Activated CD4-positive, alpha-beta T cell treated with anti-CD3 and anti-CD28 coated beads, Interleukin-2, amount 10 ng/mL, durations not matched to agents 7 days and 5 days (primary cell): ENCODE results near the gene VWA8. TPM values are rescaled to one million over a fixed set of nuclear protein-coding genes. Genes with fewer than 3 reads are reported as not detected.

Experiments used
- CTCF ChIA-PET: fragments of 350-600 bp; sonication (Branson Sonifier 250); formaldehyde crosslinking; loops from one replicate; lab custom pipeline; 2021; ENCODE audit warnings: antibody characterized with exemption; lab: Charles Lee
- POLR2A ChIA-PET: fragments of 350-600 bp; sonication (Branson Sonifier 250); formaldehyde crosslinking; loops from one replicate; lab custom pipeline; 2021; ENCODE audit warnings: antibody characterized with exemption; lab: Charles Lee
- DNase-seq: peaks from one replicate; pipeline ENCODE4 v3.0.0-alpha.2; 2020
- H3K27ac Mint-ChIP-seq: one replicate; pipeline ENCODE4 v1.8.0; 2021; ENCODE audit warnings: mild to moderate bottlenecking, moderate library complexity, mixed read lengths
- H3K27me3 Mint-ChIP-seq: one replicate; pipeline ENCODE4 v1.8.0; 2021; ENCODE audit warnings: mixed read lengths
- H3K36me3 Mint-ChIP-seq: one replicate; pipeline ENCODE4 v1.8.0; 2021; ENCODE audit warnings: low read depth, mixed read lengths
- H3K4me1 Mint-ChIP-seq: one replicate; pipeline ENCODE4 v1.8.0; 2021; ENCODE audit warnings: mixed read lengths
- H3K4me3 Mint-ChIP-seq: one replicate; pipeline ENCODE4 v1.8.0; 2021; ENCODE audit warnings: mild to moderate bottlenecking, moderate library complexity, mixed read lengths
- H3K9me3 Mint-ChIP-seq: one replicate; pipeline ENCODE4 v1.8.0; 2021; ENCODE audit warnings: mixed read lengths
- total RNA-seq, 2 experiments: library from RNA; stranded (reverse); gene quantifications; one replicate each; pipeline ENCODE4 v1.2.3, GENCODE V29; 2021

The VWA8 gene
- 10 to 100 TPM; 17.8 to 17.9 TPM for total RNA-seq

DNA sequence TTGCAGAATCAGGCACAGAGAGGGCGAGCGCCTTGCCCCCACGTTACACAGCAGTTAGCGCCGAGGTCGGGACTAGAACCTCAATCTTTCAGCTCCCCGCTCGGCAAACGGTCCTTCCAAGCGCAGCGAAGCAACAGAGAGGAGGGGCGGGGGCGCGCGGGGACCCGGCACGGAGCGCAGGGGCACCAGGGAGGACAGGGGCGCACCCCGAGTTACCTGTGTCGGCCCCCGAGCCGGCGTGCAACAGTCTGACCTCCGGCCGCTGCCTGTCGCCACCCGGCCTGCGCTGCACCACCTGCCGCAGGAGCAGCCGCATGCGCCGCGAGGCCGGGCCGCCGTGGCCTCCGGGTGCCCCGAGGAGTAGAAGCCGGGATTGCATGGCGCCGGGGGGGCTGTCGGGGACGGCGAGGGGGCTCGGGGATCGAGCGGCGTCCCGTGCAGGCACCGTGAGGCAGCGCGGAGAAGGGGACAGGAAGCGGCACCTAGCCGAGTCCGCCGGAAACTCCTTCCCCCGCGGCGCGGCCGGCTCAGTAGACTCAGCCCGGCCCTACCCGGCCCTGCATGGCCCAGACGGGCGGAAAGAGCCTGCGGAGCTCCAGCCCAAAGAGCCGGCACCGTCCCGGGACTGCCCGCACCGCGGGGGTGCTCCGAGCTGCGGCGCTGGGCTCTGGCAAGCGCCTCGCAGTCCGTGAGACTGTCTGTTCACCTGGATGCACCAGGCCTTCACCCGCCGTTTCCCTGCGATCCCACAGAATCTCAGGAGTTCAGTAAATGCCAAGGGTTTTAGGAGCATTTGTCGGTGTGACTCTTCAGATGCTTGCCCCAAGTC, at the start of gene VWA8:
VWA8 (minus strand) TSS at position 473 of the 829 bp plus-strand sequence; CDS start at position 379, 94 bp downstream.
- H3K4me3 Mint-ChIP-seq: peak within 1 kb of the TSS; percentile 92
- H3K9me3 Mint-ChIP-seq: no peaks in the 10 kb centered on the region
- peaks cover 44% of the 10 kb centered on the region for H3K4me1 Mint-ChIP-seq
- DNase-seq: peak; percentile 83
- CTCF ChIA-PET: interaction anchor here (0.6 to 1.5 kb wide), 3 partner anchors 11 to 79 kb away, joined by 3 to 4 read pairs (median 3); no protein-coding TSS in a partner anchor
- H3K27me3 Mint-ChIP-seq: peaks cover 3% of the 10 kb centered on the region
- H3K36me3 Mint-ChIP-seq: peaks cover 10% of the 10 kb centered on the region
- POLR2A ChIA-PET: no interaction called here
- peak within 1 kb of the TSS; percentile 95 for H3K27ac Mint-ChIP-seq

DNA sequence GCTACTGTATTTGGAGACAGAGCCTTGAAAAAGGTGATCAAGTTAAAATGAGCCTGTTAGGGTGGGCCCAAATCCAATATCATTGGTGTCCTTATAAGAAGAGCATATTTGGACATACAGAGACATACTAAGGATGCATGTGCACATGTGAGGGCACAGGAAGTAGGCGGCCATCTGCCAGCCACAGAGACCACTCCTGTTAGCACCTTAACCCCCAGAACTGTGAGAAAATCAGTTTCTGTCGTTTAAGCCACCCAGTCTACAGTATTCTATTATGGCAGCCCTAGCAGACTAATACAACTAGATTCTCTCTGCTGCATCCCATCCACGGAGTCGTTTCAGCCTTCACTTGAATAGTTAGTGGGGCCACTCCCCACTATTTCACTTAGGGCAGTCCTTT, 48.1 kb upstream of the VWA8 start:
- Mint-ChIP-seq H3K4me3 (no peak overlapping the region), H3K27ac (no peak overlapping the region), H3K27me3 (no peaks in the 10 kb centered on the region), H3K36me3 (no peaks in the 10 kb centered on the region), H3K4me1 (no peaks in the 10 kb centered on the region), H3K9me3 (no peaks in the 10 kb centered on the region)
- DNase-seq: no peak
- POLR2A ChIA-PET: no interaction called here
- CTCF ChIA-PET: no interaction called here

DNA sequence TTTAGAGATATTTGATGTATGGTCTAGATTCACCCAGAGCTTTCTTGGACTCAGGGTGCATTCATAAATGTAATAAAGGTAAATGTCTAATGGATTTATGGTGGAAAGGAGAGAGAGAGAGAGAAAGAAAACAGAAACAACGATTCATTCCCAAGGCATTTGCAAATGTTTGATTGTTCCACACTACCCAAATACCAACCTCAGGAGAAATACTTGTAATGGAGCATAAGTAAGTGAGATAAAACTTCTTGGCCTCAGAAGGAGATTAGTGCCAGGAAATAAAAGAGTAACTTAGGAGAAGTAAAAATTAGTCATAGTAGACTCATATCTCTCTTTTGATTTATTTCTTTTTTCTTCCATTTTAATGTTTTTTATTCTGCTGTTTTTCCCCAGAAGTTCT, 46.9 kb upstream of the VWA8 start:
- no peaks in the 10 kb centered on the region for H3K36me3 Mint-ChIP-seq
- DNase-seq: no peak
- H3K27ac Mint-ChIP-seq: no peak overlapping the region
- no peaks in the 10 kb centered on the region for H3K27me3 Mint-ChIP-seq
- ChIA-PET POLR2A (no interaction called here), CTCF (no interaction called here)
- H3K4me1 Mint-ChIP-seq: no peaks in the 10 kb centered on the region
- H3K4me3 Mint-ChIP-seq: no peak overlapping the region
- H3K9me3 Mint-ChIP-seq: no peaks in the 10 kb centered on the region

DNA sequence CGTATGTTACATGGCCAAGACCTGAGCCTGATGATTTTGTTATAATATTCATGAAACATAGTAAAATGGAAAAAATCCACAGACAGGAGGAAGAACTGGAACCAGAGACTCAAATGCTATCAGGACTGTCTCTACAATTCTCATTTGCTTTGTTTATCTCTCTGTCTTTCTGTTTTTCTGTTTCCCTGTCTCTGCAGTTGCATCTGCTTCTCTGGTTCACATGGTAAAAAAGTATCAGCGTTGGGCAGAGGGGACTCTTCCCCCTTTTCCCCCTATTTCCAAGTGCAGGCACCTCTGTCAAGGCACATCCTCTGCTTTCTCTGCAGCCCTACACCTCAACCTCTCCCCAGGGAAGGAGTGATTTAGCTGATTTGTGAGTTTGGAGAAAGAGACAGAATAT, 41.2 kb upstream of the VWA8 start:
- H3K27ac Mint-ChIP-seq: no peak overlapping the region
- no peak for DNase-seq
- no peaks in the 10 kb centered on the region for H3K36me3 Mint-ChIP-seq
- peaks cover 17% of the 10 kb centered on the region for H3K27me3 Mint-ChIP-seq
- CTCF ChIA-PET: no interaction called here
- POLR2A ChIA-PET: no interaction called here
- no peaks in the 10 kb centered on the region for H3K9me3 Mint-ChIP-seq
- no peak overlapping the region for H3K4me3 Mint-ChIP-seq
- H3K4me1 Mint-ChIP-seq: no peaks in the 10 kb centered on the region

DNA sequence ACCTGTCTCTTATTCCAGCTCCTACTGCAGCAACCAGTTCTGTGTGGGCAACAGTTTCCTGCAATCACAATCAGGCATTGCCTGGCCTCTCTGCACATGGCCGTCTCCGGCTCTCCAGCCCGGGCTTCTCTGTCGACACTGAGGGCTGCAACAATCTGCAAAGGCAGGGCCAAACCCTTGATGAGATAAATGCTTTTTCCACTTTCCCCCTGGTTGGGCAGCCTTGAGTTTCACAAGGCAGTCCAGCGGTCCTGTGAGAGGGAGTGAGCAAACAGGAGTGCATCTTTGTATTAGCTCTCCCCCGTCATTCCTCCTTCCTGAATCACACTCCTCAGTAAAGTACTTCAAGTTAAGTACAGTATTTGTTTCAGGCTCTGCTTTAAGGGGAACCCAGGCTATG, 40.7 kb upstream of the VWA8 start:
- CTCF ChIA-PET: interaction anchor here (1.0 kb wide), 2 partner anchors 11 to 20 kb away, joined by 3 to 4 read pairs; no protein-coding TSS in a partner anchor
- POLR2A ChIA-PET: no interaction called here

DNA sequence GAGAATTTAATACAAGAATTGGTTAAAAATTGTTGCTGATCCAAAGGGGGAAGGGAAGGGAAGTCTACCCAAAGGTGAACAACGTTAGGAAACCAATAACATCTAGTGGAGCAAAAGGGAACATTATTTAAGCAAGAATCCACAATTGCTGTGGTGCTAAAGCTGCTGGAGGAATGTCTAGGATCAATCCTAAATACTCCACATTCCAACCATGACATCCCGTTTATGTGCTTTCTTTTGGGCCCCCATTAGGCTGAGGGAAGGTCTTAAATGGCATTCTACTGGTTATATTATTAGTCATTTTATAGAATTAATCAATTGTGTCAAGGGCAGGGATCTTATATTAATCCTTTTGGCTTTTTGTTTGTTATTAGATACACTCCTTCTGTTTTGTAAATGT, 39.9 kb upstream of the VWA8 start:
- no peaks in the 10 kb centered on the region for H3K9me3 Mint-ChIP-seq
- POLR2A ChIA-PET: no interaction called here
- peaks cover 2% of the 10 kb centered on the region for H3K4me1 Mint-ChIP-seq
- CTCF ChIA-PET: interaction anchor here (1.0 kb wide), 2 partner anchors 10 to 20 kb away, joined by 3 to 4 read pairs; no protein-coding TSS in a partner anchor
- no peak overlapping the region for H3K27ac Mint-ChIP-seq
- H3K36me3 Mint-ChIP-seq: no peaks in the 10 kb centered on the region
- DNase-seq: no peak
- peaks cover 17% of the 10 kb centered on the region for H3K27me3 Mint-ChIP-seq
- no peak overlapping the region for H3K4me3 Mint-ChIP-seq

More for the DNA sequence above, 40.7 kb upstream of the VWA8 start:
- H3K36me3 Mint-ChIP-seq: no peaks in the 10 kb centered on the region
- DNase-seq: no peak
- no peak overlapping the region for H3K27ac Mint-ChIP-seq
- no peaks in the 10 kb centered on the region for H3K9me3 Mint-ChIP-seq
- H3K4me3 Mint-ChIP-seq: no peak overlapping the region
- peaks cover 17% of the 10 kb centered on the region for H3K27me3 Mint-ChIP-seq
- no peaks in the 10 kb centered on the region for H3K4me1 Mint-ChIP-seq

DNA sequence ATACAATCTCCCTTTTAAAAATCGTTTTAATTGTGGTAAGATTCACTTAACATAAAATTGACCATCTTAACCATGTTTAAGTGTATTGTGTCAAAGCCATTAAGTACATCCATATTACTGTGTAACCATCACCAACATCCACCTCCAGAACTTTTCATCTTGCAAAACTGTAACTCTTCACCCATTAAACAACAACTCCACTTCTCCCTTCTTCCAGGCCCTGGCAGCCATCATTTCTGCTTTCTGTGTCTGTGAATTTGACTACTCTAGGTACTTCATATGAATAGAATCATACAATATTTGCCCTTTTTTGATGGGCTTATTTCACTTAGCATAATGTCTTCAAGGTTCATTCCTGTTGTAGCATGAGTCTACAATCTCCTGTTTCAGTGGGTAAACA, 36.5 kb upstream of the VWA8 start:
- H3K27me3 Mint-ChIP-seq: peaks cover 17% of the 10 kb centered on the region
- no peak overlapping the region for H3K27ac Mint-ChIP-seq
- no peaks in the 10 kb centered on the region for H3K9me3 Mint-ChIP-seq
- POLR2A ChIA-PET: no interaction called here
- CTCF ChIA-PET: no interaction called here
- H3K36me3 Mint-ChIP-seq: no peaks in the 10 kb centered on the region
- H3K4me3 Mint-ChIP-seq: no peak overlapping the region
- peaks cover 2% of the 10 kb centered on the region for H3K4me1 Mint-ChIP-seq
- DNase-seq: no peak

DNA sequence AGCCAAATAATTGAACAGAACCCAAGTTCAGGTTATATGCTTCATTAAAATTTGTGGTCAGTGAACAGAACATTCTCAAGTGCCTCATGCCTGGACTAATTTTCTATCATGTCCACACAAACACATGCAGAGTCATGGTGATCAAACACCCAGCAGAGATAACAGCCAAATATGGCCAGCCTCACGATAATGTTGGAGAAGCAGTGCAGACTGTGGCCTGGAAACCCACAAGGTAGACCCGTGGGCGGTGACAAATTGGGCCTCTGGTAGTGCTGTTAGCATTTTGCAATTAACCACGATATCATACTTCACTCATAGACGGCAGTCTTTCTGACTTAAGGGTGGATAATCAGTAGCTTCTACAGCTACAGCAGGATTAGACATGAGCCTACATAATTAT, 35.0 kb upstream of the VWA8 start:
- H3K9me3 Mint-ChIP-seq: no peaks in the 10 kb centered on the region
- ChIA-PET POLR2A (no interaction called here), CTCF (no interaction called here)
- peaks cover 2% of the 10 kb centered on the region for H3K4me1 Mint-ChIP-seq
- H3K27ac Mint-ChIP-seq: no peak overlapping the region
- H3K4me3 Mint-ChIP-seq: no peak overlapping the region
- H3K27me3 Mint-ChIP-seq: peaks cover 14% of the 10 kb centered on the region
- no peaks in the 10 kb centered on the region for H3K36me3 Mint-ChIP-seq
- no peak for DNase-seq

DNA sequence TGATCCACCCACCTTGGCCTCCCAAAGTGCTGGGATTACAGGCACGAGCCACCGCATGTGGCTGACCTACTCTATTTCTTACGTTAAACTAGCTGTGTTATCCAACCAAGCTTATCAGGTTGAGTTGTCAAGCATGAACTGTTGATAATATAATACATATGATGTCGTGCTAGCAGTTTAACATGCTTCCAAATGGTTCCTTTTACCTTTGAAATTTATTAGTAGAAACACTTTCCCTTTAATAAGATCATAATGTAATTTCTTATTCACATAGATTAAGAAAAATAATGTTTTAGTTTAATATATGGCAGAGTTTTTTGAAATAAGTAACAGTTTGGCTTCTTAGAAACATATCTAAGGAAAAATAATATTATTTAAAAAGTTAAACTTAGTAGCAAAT, 34.4 kb upstream of the VWA8 start:
- no peaks in the 10 kb centered on the region for H3K36me3 Mint-ChIP-seq
- no peak overlapping the region for H3K4me3 Mint-ChIP-seq
- H3K4me1 Mint-ChIP-seq: peaks cover 2% of the 10 kb centered on the region
- no peaks in the 10 kb centered on the region for H3K9me3 Mint-ChIP-seq
- ChIA-PET CTCF (interaction anchor here (1.4 kb wide), 1 partner anchor 33 kb away, joined by 4 read pairs; no protein-coding TSS in a partner anchor), POLR2A (no interaction called here)
- peaks cover 10% of the 10 kb centered on the region for H3K27me3 Mint-ChIP-seq
- no peak for DNase-seq
- no peak overlapping the region for H3K27ac Mint-ChIP-seq

DNA sequence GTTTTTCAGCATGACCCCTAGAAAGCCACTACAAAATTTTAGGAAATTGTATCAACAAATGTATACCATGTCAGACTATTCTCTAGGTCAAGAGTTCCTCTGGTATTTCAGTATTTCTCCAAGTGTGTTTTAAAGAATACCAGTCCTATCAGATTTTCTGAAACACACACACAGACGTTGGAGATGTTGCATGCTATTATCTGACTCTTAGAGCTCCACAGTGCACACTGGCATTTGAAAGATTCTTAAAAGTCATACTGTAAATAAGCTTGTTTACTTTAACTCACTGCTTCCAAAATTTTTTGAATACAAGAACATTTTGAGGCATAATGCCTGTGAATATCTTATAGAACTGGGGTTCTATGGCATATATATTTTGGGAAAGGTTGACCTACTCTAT, 33.8 kb upstream of the VWA8 start:
- H3K4me3 Mint-ChIP-seq: no peak overlapping the region
- peaks cover 10% of the 10 kb centered on the region for H3K27me3 Mint-ChIP-seq
- H3K27ac Mint-ChIP-seq: no peak overlapping the region
- H3K9me3 Mint-ChIP-seq: no peaks in the 10 kb centered on the region
- ChIA-PET POLR2A (no interaction called here), CTCF (interaction anchor here (1.4 kb wide), 1 partner anchor 33 kb away, joined by 4 read pairs; no protein-coding TSS in a partner anchor)
- H3K4me1 Mint-ChIP-seq: peaks cover 2% of the 10 kb centered on the region
- no peak for DNase-seq
- no peaks in the 10 kb centered on the region for H3K36me3 Mint-ChIP-seq

DNA sequence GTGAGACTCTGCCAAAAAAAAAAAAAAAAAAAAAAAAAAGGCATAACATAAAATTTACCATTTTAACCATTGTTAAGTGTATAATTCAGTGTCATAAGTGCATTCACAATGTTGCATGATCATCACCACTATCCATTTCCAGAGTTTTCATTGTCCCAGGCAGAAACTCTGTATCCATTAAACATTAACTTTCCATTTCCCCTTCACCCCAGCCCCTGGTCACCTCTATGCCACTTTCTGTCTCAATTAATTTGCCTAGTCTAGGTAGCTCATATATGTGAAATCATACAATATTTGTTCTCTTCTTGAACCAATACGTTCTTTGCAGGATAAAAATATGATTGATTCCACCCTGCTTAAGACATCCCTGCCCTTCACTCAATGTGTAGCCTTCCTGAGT, 31.0 kb upstream of the VWA8 start:
- Mint-ChIP-seq H3K4me1 (peaks cover 2% of the 10 kb centered on the region), H3K4me3 (no peak overlapping the region), H3K36me3 (no peaks in the 10 kb centered on the region), H3K27ac (no peak overlapping the region), H3K9me3 (no peaks in the 10 kb centered on the region), H3K27me3 (peaks cover 5% of the 10 kb centered on the region)
- ChIA-PET CTCF (interaction anchor here (1.2 to 3.5 kb wide), 2 partner anchors 14 to 15 kb away, joined by 4 to 12 read pairs; no protein-coding TSS in a partner anchor), POLR2A (no interaction called here)
- no peak for DNase-seq

DNA sequence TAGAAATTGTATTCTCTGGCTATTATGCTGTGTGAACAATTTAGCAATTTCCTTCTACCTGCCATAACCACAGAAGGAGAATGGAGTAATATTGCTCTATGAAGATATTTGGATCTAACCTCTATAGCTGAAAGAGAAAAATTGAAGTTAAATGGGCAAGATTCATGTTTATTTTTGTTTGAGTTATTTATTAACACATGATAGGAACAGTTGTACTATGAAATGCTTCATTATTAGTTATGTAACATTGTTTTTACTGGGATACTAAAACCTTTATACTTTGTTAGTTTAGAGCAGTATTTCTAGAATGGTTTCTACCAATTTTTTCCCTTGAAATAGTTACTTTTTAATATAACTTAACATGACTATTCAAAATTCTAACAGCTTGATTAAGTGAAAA, 27.3 kb upstream of the VWA8 start:
- Mint-ChIP-seq H3K27ac (no peak overlapping the region), H3K4me1 (no peaks in the 10 kb centered on the region), H3K27me3 (peaks cover 10% of the 10 kb centered on the region), H3K9me3 (peaks cover 3% of the 10 kb centered on the region), H3K36me3 (no peaks in the 10 kb centered on the region), H3K4me3 (no peak overlapping the region)
- CTCF ChIA-PET: interaction anchor here (0.6 to 1.1 kb wide), 3 partner anchors 9 to 110 kb away, joined by 3 read pairs; partner anchors contain the start of gene VWA8
- POLR2A ChIA-PET: no interaction called here
- no peak for DNase-seq

DNA sequence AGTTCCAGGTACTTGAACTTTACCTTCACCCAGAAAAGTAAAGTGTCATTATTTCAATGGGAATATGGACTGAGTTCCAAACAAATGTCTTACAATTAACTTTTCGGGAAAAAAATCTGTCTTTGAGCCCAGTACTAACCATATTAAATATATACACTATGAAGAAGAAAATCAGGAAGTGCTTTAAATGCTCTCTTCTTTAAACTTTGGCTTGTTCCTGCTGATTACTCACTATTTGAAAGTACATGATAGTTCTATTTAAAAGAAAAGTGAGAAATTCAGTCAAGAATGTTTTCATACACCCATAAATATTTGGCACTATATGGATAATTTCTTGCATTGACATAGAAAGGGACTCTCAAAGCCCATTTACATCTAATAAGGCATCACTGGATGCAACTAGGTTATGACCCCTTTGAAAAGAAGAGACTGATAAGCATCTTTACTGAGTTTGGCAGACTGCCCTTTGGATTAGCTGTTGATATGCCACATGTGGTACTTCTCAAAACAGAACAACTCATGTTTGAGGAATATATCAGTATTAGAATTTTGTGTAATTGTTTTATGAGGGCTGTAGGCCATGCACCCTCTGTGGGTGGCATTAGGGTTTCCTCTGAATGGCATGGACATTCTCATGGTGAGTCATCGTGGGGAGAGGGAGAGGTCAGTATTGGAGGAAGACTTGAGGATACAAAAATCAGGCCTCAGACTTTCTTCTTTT, 25.0 kb upstream of the VWA8 start:
- Mint-ChIP-seq H3K27ac (no peak overlapping the region), H3K4me1 (no peaks in the 10 kb centered on the region), H3K27me3 (peaks cover 12% of the 10 kb centered on the region), H3K9me3 (peaks cover 3% of the 10 kb centered on the region), H3K4me3 (no peak overlapping the region), H3K36me3 (no peaks in the 10 kb centered on the region)
- no peak for DNase-seq
- ChIA-PET CTCF (no interaction called here), POLR2A (no interaction called here)
